Vagina (tissue), 2 donors: Measurements from ENCODE around the gene KCNG4. TPM values are rescaled to one million over a fixed set of nuclear protein-coding genes. Genes with fewer than 3 reads are reported as not detected.

Experiments used
- DNase-seq, 2 donors: peaks; one replicate each; pipeline ENCODE4 v3.0.0-alpha.2; 2017; ENCODE audit errors: extremely low spot score in 2 of 2
- H3K27ac ChIP-seq: fragments of 200-600 bp; sonication (generic); one replicate; pipeline ENCODE4 v1.5.1; 2019
- H3K27me3 ChIP-seq: fragments of 200-600 bp; sonication (generic); one replicate; pipeline ENCODE4 v1.5.1; 2019
- H3K36me3 ChIP-seq, 2 donors: fragments of 200-600 bp; sonication (generic); one replicate each; pipeline ENCODE4 v1.5.1; 2017 to 2019
- H3K4me1 ChIP-seq: fragments of 200-600 bp; sonication (generic); one replicate; pipeline ENCODE4 v1.5.1; 2019
- H3K4me3 ChIP-seq, 2 donors: fragments of 200-600 bp; sonication (generic); 1 replicate in 1 of 2; 2 replicates in 1 of 2; pipeline ENCODE4 v1.5.1; 2016 to 2019
- H3K9me3 ChIP-seq: fragments of 200-600 bp; sonication (generic); one replicate; pipeline ENCODE4 v1.5.1; 2019
- POLR2A ChIP-seq, 2 donors: fragments of 450-650 bp; IDR thresholded peaks; one replicate each; pipeline ENCODE4 v1.6.1; 2017; ENCODE audit warnings: antibody characterized with exemption in 2 of 2, mild to moderate bottlenecking in 2 of 2, moderate library complexity in 2 of 2
- POLR2AphosphoS5 ChIP-seq, 2 donors: sonication (generic); formaldehyde crosslinking; IDR thresholded peaks; one replicate each; pipeline ENCODE4 v1.9.0; 2017; ENCODE audit warnings: antibody characterized with exemption in 2 of 2, mild to moderate bottlenecking in 2 of 2, low read depth in 1 of 2; ENCODE audit not compliant: insufficient read depth in 1 of 2
- intact Hi-C: fragments of 100-400 bp; cut with DNase I; formaldehyde crosslinking; loops from one replicate; pipeline ENCODE4 v1.15.1; 2023
- total RNA-seq: library from RNA; depleted of rRNA; stranded (reverse); fragments of >200 nt; gene quantifications from one replicate; pipeline ENCODE4 v1.2.3, GENCODE V29; 2016
- TF ChIP-seq, protein P1 (sequence below), 3 experiments: fragments of 450-650 bp in 2 of 3; fragments of 200-600 bp in 1 of 3; sonication (generic) in 1 of 3; IDR thresholded peaks; one replicate each; pipeline ENCODE4 v1.5.1; 2017 to 2019; ENCODE audit warnings: antibody characterized with exemption in 3 of 3, mild to moderate bottlenecking in 2 of 3, moderate library complexity in 2 of 3

The KCNG4 gene
- total RNA-seq, 1 donor from 2014 or later: not detected

DNA sequence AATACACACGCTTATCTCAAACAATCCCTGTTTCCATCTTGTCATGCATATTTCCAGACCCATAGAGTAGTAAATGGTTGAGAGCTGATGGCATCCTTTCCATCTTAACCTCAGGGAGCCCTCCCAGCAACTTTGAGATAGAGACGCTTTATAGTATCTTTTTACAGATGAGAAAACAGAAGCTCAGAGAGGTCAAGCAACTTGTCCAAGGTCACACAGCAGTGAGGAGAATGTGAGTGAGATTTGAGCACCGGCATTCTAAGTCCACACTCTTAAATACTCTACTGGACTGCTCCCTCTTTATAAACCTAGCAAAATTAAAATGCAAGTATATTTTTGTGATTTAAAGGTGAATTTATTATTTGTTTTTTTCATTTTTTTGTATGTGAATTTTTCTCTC, 19.9 kb upstream of the KCNG4 start:
- H3K36me3 ChIP-seq: no peaks in the 10 kb centered on the region
- no peaks in the 10 kb centered on the region for H3K27me3 ChIP-seq
- no peak overlapping the region for H3K4me3 ChIP-seq
- no peak for TF ChIP-seq POLR2A (IDR thresholded peaks at IDR 0.05)
- TF ChIP-seq, protein P1, sequence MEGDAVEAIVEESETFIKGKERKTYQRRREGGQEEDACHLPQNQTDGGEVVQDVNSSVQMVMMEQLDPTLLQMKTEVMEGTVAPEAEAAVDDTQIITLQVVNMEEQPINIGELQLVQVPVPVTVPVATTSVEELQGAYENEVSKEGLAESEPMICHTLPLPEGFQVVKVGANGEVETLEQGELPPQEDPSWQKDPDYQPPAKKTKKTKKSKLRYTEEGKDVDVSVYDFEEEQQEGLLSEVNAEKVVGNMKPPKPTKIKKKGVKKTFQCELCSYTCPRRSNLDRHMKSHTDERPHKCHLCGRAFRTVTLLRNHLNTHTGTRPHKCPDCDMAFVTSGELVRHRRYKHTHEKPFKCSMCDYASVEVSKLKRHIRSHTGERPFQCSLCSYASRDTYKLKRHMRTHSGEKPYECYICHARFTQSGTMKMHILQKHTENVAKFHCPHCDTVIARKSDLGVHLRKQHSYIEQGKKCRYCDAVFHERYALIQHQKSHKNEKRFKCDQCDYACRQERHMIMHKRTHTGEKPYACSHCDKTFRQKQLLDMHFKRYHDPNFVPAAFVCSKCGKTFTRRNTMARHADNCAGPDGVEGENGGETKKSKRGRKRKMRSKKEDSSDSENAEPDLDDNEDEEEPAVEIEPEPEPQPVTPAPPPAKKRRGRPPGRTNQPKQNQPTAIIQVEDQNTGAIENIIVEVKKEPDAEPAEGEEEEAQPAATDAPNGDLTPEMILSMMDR (IDR thresholded peaks at IDR 0.05): no peak
- TF ChIP-seq POLR2AphosphoS5 (IDR thresholded peaks at IDR 0.05; ENCODE audit: insufficient read depth in 1 of 2, low read depth in 1 of 2): no peak
- no peaks in the 10 kb centered on the region for H3K9me3 ChIP-seq
- no peak for DNase-seq
- H3K4me1 ChIP-seq: no peaks in the 10 kb centered on the region
- H3K27ac ChIP-seq: no peak overlapping the region
- intact Hi-C loops: no loop called here

DNA sequence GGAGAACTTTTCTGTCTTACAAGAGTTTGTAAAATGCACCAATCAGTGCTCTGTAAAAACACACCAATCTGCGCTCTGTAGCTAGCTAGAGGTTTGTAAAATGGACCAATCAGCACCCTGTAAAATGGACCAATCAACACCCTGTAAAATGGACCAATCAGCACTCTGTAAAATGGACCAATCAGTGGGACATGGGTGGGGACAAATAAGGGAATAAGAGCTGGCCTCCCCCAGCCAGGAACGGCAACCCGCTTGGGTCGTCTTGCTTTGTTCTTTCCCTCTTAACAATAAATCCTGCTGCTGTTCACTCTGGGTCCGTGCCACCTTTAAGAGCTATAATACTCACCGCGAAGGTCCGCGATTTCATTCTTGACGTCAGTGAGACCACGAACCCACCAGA, 18.5 kb upstream of the KCNG4 start:
- Histone ChIP-seq H3K9me3 (no peaks in the 10 kb centered on the region), H3K27ac (no peak overlapping the region), H3K4me3 (no peak overlapping the region), H3K4me1 (no peaks in the 10 kb centered on the region), H3K27me3 (no peaks in the 10 kb centered on the region), H3K36me3 (no peaks in the 10 kb centered on the region)
- intact Hi-C loops: no loop called here
- no peak for DNase-seq
- TF ChIP-seq POLR2AphosphoS5 (IDR thresholded peaks at IDR 0.05; ENCODE audit: insufficient read depth in 1 of 2, low read depth in 1 of 2) (no peak), POLR2A (IDR thresholded peaks at IDR 0.05) (no peak)
- TF ChIP-seq, protein P1 (IDR thresholded peaks at IDR 0.05): no peak

DNA sequence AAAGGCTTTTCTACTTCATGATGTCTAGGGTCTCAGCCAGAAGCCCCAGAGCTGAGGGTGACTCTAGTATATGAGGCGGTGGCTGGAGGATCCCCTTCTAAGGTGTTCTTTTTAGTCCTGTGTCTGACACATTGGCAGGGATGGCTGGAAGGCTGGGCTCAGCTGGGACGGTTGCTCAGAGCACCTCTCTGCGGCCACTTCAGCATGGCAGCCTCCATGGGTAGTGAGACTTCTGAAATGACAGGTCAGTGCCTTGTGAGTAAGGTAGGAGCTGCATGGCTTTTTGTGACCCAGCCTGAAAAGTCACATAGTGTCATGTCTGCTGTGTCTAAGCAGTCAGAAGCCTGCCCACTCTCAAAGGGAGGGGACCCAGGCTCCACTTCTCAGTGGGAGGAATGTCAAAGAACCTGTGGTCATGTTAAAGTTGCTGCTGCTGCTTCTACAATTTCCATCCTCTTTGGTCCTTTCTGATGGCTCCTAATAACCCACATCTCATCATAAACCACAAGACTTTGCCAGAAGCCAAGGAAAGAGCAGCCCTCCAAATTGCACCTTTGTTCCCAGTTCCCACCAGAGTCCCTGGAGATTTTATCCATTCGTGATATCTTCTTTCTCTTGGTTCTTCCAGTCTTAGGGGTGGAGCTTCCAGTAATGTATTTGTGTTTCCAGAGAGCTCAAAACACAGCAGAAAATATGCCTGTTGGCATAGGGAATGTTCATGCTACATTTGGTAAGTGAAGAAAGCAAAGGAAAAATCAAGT, 15.4 kb upstream of the KCNG4 start:
- DNase-seq: no peak
- intact Hi-C loops: no loop called here
- no peaks in the 10 kb centered on the region for H3K36me3 ChIP-seq
- no peaks in the 10 kb centered on the region for H3K9me3 ChIP-seq
- H3K4me3 ChIP-seq: no peak overlapping the region
- no peaks in the 10 kb centered on the region for H3K27me3 ChIP-seq
- no peaks in the 10 kb centered on the region for H3K4me1 ChIP-seq
- TF ChIP-seq POLR2AphosphoS5 (IDR thresholded peaks at IDR 0.05; ENCODE audit: insufficient read depth in 1 of 2, low read depth in 1 of 2) (no peak), POLR2A (IDR thresholded peaks at IDR 0.05) (no peak)
- TF ChIP-seq, protein P1 (IDR thresholded peaks at IDR 0.05): no peak
- H3K27ac ChIP-seq: no peak overlapping the region

DNA sequence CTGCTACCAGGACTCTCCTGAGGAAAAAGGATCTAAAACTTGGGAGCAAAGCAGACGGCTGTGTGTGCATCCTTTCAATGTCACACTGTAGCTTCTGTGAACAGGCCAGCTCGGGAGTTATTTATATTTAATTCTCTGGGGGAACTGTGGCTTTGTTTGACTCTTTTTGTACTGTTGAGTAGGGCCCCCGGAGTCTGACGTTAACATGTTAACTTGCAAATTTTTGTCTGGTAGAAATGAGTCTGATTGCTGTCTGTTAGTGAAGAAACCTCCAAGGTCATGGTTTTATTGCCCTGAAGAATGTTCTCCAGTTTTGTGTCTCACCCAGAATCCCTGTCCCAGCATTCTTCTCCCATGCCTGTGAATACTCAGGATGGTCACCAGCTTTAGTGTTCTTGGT, 14.2 kb upstream of the KCNG4 start:
- H3K27ac ChIP-seq: no peak overlapping the region
- intact Hi-C loops: no loop called here
- H3K4me3 ChIP-seq: no peak overlapping the region
- DNase-seq: no peak
- no peaks in the 10 kb centered on the region for H3K4me1 ChIP-seq
- no peaks in the 10 kb centered on the region for H3K27me3 ChIP-seq
- TF ChIP-seq POLR2AphosphoS5 (IDR thresholded peaks at IDR 0.05; ENCODE audit: insufficient read depth in 1 of 2, low read depth in 1 of 2): no peak
- TF ChIP-seq, protein P1 (IDR thresholded peaks at IDR 0.05): no peak
- no peaks in the 10 kb centered on the region for H3K36me3 ChIP-seq
- no peaks in the 10 kb centered on the region for H3K9me3 ChIP-seq

DNA sequence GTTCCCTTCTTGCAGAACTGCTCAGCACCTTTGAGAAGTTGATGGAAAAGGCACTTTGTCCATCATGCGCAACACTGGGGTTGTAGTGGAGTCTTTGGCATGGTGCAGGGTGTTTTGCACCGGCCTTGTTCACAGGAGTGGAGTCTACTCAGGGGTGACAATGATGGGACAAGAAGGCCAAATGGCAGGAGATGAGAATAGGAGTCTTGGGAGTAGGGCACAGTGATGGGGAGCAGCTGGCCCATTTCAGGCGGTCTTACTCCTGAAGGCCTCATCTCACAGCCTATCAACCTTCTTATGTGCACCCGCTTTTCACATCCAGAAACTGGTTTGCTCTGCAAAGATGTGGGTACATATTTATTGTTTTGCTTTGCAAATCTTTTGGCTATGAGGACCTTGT, 13.4 kb upstream of the KCNG4 start:
- TF ChIP-seq, protein P1 (IDR thresholded peaks at IDR 0.05): no peak
- TF ChIP-seq POLR2A (IDR thresholded peaks at IDR 0.05): no peak
- no peak for TF ChIP-seq POLR2AphosphoS5 (IDR thresholded peaks at IDR 0.05; ENCODE audit: insufficient read depth in 1 of 2, low read depth in 1 of 2)
- no peaks in the 10 kb centered on the region for H3K36me3 ChIP-seq
- H3K27ac ChIP-seq: no peak overlapping the region
- H3K9me3 ChIP-seq: no peaks in the 10 kb centered on the region
- intact Hi-C loops: no loop called here
- DNase-seq: no peak
- H3K4me3 ChIP-seq: no peak overlapping the region
- H3K4me1 ChIP-seq: no peaks in the 10 kb centered on the region
- H3K27me3 ChIP-seq: no peaks in the 10 kb centered on the region
